ENCODE results near the gene LHPP.
"Not testable (repeated sequence)": the region's sequence is repeated elsewhere in the genome, so short reads cannot be mapped to it uniquely, and the experiment has no call there.

LHPP gene

DNA sequence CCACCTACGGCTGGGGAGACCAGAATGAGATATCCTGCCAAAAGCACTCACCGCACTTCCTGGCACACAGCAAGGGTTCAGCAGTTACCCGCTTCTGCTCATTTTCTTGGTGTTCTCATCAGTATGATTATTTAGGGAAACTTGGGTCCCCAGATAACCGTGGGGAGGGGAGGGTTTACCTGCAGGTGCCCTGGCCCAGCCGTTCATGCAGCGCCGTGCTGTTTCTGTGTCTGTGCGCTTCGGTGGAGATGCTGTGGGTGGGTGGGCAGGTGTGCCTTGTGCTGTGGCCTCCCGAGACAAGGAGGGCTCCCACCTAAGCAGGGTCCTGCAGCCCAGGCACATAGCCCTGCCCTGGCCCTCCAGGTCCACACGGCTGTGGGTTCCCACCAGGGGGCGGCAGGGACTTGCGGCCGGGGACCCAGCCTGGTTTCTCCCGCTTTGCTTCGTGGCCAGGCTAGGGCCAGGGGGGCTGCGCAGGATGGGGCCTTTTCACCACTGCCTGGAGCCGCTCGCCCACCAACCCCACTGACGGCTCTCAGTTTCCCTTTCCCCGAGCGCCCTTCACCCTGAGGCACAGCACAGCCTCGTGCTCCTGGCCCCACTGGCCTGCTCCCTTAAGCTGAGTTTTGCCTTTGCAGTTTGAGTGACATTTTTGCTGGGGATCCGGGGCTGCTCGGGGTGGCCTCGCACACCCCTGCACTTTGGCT, 78.5 kb downstream of the LHPP start:
- no peak for DNase-seq

DNA sequence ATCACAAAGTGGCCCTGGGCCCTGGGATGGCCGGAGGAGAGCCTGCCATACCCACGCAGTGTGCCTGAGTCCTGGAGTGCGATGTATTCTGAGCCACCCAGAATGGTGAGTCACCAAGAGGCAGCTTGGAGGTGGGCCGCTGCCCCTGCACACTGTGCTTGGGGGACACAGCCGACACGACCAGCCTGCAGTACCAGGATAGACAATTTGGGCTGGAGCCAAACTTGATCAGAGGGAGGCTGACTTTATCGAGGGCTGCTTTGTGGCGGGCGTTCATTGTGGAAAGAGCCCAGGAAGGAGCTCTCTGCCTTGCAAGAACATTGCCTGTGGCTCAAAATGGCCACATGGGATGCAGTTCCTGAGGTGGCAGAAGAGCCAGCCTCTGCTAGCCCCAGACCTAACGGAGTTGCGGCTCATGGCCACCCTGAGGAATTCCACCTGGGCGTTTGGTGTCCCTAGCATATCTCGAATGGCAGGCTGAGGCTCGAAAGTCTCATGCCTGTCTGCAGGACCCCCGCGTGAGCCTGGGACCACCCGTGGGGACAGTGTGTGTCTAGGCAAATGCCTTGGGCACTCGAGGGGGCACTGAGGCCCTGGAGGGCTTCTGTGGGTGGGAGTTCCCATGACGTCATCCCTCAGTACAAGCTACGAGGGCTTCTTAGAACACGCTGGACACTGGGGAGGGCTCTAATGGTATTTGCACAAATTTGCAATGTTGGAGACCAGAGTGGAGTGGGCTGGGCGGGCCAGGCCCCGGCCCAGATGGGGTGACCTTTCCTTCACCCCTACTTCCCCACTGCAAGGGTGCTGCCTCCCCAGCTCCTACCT, 79.7 kb downstream of the LHPP start:
- DNase-seq: no peak

DNA sequence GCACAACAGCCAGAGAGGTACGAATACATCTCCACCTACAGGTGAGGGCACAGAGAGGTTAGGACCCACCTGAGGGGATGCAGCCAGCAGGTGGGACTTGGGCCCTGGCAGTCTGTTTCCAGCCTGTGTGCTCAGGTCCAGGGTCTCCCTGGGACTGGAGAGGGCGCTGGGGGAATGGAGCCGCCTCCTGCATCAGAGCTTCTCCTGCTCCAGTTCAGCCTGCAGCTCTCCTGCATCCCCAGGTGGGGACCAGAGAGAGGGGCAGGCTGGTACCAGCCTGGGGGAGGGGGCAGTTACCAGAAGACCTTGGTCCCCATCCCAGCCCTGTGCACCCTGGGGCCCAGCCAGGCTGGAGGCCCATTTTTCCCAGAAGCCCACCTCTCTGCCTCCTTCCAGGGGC, 80.7 kb downstream of the LHPP start:
- no peak for DNase-seq

DNA sequence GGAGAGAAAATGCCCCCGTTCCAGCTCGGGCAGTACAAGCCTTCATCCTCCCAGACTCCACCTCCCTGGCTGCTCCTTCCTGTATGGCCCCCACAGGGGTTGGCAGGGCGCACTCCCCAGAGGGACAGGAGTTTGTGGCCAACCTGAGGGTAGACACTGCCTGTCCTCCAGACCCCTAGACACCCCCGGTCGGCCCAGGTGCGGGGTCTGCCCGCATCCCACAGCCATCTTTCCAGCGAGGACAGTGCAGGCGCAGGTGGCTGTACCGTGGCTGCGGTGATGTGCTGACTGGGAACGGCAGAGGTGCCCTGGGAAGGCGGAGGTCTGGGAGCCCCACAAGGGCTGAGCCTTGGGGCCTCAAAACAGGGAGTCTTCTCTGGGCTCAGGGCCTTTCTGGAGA, 81.5 kb downstream of the LHPP start:
- no peak for DNase-seq

DNA sequence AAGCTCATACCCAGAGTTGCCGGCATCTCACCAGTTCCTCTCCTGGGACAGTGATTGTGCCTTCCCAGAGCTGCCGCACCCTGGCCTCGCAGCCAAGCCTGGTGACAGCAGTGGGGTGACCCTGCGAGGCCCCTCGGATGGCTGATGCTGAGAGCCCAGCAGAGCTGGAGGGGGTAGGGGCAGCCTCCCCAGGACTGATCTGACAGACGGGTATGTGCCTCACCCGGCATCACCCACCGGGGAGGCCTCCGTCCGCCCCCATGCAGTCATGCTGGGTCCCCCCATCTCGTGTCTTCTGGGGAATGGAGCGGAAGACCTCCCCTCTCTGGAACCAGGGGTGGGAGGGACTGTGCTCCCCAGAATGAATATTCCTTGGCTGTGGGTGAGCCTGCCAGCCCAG, 82.3 kb downstream of the LHPP start:
- DNase-seq: no peak

DNA sequence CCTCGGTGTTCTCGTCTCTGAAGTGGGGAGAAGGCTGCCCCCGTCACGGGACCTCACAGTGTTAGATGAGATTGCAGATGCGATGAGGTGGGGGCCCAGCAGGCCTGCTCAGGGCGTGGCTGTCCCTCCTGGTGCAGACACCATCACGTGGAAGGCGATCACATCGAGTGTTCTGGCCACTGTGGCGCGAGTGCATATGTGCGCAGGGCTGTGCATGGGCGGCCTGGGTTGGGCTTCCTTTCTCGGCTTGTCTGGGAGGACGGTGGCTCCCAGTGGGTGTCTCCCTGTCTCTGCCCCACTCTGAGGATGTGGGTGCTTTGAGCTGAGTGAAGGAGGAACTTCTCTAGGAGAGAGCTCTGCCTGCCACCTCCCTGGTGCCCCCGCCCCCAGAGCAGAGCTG, 83.1 kb downstream of the LHPP start:
- DNase-seq: no peak

DNA sequence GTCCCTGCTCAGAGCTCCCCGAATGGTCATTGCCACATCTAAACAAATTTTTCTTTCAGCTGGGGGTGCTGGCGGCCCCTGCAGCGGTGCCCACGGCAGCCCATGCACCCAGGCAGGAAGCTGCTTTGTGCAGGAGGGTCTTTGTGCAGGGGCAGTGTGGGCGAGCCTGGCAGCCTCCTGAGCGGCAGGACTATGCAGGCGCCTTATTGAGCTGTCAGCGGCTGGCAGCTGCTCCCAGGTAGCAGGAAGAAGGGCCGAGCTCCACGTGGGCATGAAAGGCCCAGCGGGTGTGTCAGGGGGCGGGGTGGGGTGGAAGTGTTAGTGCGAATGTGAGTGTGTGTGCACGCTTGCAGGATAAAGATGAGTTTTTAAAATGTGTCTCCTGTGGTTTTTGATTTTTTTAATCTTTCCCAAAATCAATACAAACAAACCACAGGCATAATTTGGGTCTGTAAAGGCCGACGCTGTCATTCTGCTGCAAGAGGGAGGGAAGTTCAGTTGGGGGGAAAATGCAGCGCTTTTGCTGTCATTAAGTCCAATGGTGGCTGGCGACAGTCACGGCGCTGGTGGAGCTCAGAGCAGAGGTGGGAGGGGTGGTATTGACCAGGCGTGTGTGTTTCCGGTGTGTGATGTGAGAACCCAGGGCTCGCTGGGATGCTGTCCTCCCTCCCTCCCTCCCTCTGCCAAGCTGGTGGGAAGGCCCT, 83.9 kb downstream of the LHPP start:
- no peak for DNase-seq

DNA sequence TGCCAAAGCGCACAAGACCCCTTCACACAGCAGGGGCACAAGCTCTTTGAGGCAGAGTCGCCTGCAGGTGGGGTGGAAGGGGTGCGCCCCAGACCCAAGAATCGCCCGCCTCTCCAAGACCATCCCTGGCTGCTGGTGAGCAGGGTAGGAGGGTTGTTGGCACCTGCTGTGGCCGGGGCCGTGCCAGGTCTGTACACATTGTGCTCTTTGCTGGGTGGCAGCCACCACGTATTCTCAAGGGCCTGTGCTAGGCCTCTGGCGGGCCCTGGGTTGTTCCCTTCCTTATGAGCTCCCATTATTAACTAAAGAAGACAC, 84.4 kb downstream of the LHPP start:
- DNase-seq: no peak

DNA sequence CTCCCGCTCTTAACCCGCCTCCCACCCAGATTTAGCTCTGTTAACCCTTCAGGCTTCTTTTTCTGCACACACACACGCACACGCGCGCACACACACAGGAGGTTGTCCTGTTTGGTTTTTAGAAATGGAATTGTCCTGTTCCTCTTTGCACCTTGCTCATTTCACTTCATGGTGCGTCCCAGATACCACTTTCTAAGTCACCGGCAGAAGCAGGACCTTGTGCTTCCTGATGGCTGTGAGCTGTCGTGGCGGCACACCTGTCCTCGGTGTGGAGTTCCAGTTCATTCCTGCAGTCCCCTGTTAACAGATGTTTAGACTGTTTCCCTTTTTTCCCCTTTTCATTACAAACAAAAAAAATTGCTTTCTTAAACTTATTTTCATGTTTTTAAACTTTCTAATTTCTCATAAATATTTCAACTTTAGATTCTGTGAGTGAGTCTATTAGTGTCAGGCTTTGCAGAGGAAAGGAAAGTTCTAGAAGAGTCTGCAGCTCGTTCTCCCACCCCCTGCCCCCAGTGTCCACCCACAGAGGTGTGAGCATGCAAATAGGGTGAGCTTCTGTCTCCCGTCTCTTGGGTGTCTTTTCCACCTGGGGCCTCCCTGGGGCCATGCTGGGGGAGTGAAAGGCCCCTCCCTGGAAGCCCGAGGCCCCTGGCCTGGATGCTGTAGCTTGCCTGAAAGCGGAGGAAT, 85.5 kb downstream of the LHPP start:
- DNase-seq: no peak

DNA sequence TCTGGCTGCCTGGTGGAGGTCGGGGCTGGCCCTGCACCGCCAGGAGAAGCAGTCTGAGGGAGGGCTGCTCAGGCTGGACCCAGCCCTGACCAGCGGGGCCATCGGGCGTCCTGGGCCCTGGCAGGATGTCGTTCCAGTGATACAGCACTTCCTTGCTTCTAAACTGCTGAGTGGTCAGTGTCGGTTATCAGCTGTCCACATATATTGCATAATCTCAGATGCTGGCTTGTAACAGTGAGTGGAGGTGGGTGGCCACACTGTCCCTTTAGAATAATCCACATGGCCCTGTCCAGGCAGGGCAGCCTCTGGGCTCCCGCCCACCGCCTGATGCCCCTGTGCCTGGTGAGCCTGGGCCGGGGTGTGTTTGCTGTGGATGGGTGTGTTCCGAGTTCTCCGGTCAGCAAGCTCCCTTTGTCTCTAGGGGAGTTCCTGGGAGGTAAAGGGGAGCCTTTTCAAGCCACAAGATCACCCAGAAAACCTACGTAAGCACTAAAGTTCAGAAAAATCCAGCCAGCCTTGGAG, 86.1 kb downstream of the LHPP start:
- no peak for DNase-seq

DNA sequence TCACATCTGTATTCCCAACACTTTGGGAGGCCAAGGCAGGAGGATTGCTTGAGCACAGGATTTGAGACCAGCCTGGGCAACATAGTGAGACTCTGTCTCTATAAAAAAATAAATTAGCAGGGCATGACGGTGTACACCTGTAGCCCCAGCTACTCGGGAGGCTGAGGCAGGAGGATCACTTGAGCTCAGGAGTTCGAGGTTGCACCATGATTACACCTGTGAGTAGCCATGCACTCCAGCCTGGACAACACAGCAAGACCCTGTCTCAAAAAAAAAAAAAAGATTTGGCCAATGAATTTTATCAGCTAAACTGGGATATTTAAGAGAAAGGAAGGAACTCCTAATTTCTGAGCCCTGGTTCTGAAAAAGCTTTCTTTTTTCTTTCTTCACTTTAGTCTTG, 87.5 kb downstream of the LHPP start:
- DNase-seq: not testable (repeated sequence)

DNA sequence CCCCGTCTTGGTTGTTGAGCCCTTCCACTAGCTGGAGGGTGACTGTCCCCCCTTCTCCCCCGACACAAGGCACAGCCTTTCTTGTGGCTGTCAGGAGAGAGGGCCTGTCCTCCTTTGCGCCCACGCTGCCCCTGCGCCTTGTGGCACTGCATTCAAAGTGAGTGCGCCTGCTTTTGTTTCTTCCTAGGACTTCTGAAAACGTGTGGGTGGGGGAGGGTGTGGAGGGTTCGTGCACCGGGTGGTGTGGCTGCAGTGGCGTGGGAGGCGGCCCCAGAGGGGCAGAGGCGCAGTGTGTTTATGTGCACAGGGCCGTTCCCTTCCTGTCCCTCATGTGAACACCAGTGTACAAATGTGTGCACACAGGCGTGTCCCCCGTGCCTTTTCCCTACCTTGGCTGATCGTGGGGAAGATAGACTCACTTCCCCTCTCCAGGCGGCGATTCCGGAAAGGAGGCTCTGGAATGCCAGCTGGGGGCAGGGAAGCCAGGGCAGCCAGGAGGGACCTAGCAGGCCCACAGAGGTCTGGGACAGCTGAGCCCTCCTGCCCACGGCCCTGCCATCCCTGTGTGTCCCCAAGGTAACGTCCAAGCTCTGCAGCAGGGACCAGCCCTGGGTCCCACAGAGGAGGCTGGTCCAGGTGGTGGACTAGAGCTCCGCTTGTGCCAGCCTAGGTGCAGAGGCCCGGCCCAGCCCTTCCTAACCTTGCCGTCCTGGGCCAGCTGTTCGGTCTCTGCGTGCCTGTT, 88.8 kb downstream of the LHPP start:
- no peak for DNase-seq

DNA sequence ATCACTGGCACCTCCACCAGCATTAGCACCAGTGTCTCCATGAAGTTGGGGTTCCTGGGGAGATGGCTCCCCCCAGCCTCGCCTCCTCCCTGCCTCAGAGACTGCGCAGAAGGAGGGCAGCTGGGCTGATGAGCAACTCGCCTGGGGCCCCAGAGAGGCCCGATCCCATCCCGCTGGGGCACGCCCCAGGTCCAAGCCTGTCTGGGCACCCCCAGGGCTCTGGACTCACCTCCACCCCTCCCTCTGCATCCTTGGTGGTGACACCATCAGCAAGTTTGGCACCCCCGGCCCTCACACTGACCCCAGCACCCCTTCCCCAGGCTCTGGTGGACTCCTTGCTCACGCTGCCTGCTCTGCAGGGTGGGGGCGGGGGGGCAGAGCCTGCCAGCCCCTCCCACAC, 89.5 kb downstream of the LHPP start:
- DNase-seq: no peak

DNA sequence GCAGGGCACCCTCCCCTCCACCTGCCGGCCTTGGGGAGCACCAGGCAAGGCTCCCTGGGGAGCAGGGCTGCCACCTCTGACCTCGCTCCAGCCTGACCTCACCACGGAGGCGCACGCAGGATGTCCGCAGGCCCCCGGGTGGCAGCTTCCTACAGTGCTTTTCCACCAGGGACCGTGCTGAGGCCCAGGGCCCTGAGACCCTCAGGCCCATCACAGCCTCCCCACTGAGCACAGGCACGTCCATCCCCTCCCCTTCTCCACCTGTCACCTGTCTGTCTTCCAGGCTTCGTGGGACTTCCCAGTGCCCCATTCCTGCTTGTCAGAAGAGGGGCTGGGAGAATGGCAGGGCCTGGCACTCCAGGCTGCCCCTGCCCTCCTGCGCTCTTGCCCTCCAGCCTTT, 90.1 kb downstream of the LHPP start:
- DNase-seq: no peak

DNA sequence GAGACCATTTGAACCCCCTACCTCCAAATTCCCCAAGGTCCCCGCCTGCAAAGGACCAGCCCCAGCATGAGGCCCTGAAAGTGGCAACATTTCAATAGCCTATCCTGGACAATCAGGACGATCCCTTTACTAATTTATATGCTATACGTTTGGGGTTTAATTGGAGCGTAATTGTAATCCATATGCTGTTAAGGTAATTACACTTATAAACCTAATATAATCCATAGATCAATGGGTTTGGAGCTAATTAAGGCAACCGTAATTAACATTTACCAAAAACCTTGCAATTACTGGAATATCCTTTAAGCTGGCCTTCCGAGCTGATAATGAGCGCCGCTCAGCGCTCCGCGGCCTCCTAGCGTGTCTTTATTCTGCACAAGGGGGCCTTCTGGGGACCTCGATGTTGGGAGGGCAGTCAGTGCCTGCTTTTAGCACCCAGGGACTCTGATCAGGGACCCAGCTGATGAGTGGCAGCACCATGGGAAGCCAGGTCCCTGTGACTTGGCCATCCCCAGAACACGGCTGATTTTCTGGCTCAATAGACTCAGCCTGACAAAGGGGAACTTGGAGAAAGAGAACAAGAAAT, 91.2 kb downstream of the LHPP start:
- DNase-seq: no peak

DNA sequence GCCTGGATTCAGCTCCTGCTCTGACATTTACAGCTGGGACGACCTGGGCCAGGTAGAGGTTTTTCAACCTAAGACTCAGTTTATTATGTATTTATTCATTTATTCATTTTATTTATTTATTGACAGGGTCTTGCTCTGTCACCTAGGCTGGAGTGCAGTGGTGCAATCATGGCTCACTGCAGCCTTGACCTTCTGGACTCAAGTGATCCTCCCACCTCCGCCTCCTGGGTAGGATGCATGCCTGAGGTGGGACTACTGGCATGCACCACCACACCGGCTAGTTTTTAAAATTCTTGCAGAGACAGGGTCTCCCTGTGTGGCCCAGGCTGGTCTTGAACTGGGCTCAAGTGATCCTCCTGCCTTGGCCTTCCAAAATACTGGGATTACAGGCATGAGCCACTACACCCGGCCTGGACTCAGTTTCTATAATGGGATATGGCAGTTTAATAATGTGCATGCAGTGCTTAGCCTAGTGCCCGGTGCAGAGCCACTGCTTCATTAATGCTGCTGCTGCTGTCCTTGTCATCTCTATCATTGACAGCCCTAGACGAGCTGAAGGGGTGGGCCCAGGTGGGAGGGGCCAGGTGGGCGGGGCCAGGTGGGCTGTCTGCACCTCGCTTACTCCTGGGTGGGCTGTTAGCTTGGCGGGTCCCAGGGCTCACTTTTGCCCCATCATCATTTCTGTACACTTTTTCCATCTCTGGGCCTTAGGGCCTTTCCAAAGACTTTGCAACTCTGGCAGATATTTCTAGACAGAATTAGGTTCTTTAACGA, 92.6 kb downstream of the LHPP start:
- DNase-seq: no peak

DNA sequence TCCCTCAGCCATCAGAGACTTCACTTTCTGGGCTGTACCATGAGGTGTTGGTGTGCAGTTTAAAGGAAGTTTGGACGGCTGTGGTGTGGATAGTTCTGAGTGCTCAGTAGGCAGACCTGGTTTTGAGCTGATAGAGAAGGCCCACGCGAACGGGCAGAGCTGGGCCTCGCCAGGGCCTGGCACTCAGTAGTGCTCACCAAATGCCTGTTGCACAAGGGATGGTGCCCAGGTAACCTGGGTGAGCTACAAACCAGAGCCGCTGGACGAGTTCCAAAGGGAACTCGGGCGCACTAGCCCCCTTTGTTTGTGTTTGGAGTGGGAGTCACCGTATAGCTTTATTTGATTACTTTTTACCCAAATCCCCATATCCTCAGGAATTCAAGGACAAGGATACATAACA, 95.5 kb downstream of the LHPP start:
- no peak for DNase-seq

DNA sequence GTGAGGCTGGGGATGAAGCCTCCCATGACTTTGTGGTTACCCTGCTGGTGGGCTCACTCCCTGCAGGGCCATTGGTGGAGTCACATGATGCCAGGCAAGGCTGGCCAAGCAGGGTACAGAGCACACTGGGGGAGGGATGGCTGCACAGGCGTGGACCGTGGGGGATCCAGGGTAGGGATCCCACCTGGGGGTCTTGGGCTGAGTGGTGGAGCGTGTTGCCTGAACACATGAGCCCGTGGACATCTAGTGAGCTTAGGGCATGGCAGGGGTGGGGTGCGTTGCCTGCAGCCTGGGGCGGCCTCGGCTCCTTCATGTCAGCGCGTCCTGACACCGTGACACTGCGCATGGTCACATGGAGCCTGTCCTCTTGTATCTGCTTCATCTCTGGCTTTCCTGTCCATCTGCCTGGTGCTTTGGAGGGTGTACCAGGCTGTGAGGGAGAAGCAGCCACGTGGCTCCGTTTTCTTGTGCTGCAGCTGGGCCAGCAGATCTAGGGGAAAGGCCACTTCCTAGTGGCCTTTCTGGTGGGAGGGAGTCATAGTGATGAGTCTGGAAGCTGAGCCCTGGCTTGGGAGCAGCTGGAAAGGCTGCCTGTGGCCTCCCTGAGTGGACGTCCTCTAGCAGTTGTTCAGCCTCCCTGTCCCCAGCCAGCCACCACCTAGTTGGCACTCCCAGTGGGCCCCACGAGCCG, 96.2 kb downstream of the LHPP start:
- no peak for DNase-seq

DNA sequence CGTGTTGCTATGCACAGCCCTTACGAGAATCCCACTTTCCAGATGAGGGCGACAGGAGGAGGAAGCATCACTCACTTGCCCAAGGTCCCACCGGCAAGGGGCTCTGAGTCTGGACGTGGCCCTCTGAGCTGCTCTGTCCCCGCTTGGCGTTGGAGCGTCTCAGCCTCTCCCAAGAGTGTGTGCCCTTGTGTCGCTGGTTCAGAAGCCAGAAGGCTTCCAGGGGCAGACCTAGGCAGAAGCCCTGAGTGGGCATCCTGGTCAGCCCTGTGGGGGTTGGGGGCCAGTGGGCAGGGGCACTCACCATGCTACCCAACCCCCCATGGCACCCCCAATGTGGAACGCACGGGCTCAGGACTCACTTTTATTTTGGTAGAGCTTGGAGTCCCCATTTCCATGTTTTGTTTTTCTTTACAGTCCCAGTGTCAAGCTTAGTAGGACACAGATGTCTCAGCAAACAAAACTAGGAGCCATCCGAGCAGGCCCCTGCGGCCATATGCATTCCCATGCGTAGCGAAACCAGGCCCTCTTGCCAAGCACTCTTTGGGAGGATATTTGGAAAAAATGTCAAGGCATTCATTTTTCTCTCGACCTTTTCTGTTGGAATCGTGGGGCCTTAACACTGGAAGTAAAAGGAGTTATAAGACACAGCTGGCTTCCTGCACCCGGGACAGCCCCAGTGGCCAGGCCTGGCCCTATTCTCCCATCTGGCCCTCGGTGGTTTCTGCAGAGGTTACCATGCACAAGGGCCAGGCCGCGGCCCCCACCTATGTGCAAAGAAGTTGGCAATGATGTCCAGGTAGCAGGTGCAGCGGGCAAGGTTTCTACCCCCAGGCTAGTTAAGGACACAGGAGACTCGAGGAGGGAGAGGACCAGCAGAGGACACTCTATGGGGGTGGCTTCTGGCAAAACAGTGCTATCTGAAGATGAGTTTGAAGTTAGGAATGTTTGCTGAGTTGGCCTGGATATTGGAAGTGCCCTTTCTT, 97.0 kb downstream of the LHPP start:
- no peak for DNase-seq
